ENCODE measurements around the gene CLIP1.
"Not testable (repeated sequence)": the region's sequence is repeated elsewhere in the genome, so short reads cannot be mapped to it uniquely, and the experiment has no call there.

CLIP1 gene

GRCh38 chr12:122309564-122310121 lies 112.8 kb downstream of the CLIP1 start:
- no peak for DNase-seq

GRCh38 chr12:122308811-122309210 lies 113.7 kb downstream of the CLIP1 start:
- no peak for DNase-seq

GRCh38 chr12:122306407-122306806 lies 116.1 kb downstream of the CLIP1 start:
- no peak for DNase-seq

GRCh38 chr12:122304924-122305323 lies 117.5 kb downstream of the CLIP1 start:
- no peak for DNase-seq

- DNase-seq = no peak
These were observed 119.4 kb downstream of the CLIP1 start for GRCh38 chr12:122303068-122303467.

GRCh38 chr12:122298071-122298748 lies 124.3 kb downstream of the CLIP1 start:
- DNase-seq = no peak

- DNase-seq = no peak
These were observed 125.0 kb downstream of the CLIP1 start for GRCh38 chr12:122297494-122297893.

GRCh38 chr12:122295877-122296276 lies 126.6 kb downstream of the CLIP1 start:
- no peak for DNase-seq

GRCh38 chr12:122293081-122293480 lies 129.4 kb downstream of the CLIP1 start:
- no peak for DNase-seq

GRCh38 chr12:122291431-122291830 lies 131.0 kb downstream of the CLIP1 start:
- no peak for DNase-seq

- DNase-seq = no peak
These were observed 138.8 kb downstream of the CLIP1 start for GRCh38 chr12:122283680-122284079.

GRCh38 chr12:122282061-122282460 lies 140.4 kb downstream of the CLIP1 start:
- no peak for DNase-seq

- no peak for DNase-seq
These were observed 146.2 kb downstream of the CLIP1 start for GRCh38 chr12:122276242-122276641.

- no peak for DNase-seq
These were observed 147.0 kb downstream of the CLIP1 start for GRCh38 chr12:122275459-122275858.

GRCh38 chr12:122266230-122266901 lies 156.1 kb downstream of the CLIP1 start, which contains the start of gene VPS33A:
VPS33A (minus strand) TSS chr12:122266494; CDS start chr12:122266408, 86 bp downstream.
- DNase-seq = peak; percentile 97

- no peak for DNase-seq
These were observed 156.6 kb downstream of the CLIP1 start for GRCh38 chr12:122265886-122266229.

- no peak for DNase-seq
These were observed 157.0 kb downstream of the CLIP1 start for GRCh38 chr12:122265476-122265875.

- not testable (repeated sequence) for DNase-seq
These were observed 161.7 kb downstream of the CLIP1 start for GRCh38 chr12:122260735-122261134.

GRCh38 chr12:122258939-122259338 lies 163.5 kb downstream of the CLIP1 start:
- DNase-seq = not testable (repeated sequence)

- not testable (repeated sequence) for DNase-seq
These were observed 164.0 kb downstream of the CLIP1 start for GRCh38 chr12:122258462-122258861.

- DNase-seq = no peak
These were observed 171.9 kb downstream of the CLIP1 start for GRCh38 chr12:122250536-122250935.

- DNase-seq = no peak
These were observed 172.4 kb downstream of the CLIP1 start for GRCh38 chr12:122250047-122250446.

GRCh38 chr12:122245553-122245952 lies 176.9 kb downstream of the CLIP1 start:
- DNase-seq = no peak
